ENCODE measurements around the gene PIK3R6. TPM values are rescaled to one million over a fixed set of nuclear protein-coding genes. Genes with fewer than 3 reads are reported as not detected.

The PIK3R6 gene
- polyA plus RNA-seq, 1 donor (not counting 4 experiments of a cell fraction or from before 2014, with no cell fraction given) = 0.03 TPM

- Histone ChIP-seq H3K79me2 (ENCODE audit: control insufficient read depth, insufficient read depth, low read length) (no peaks in the 10 kb centered on the region), H3K27me3 (ENCODE audit: control insufficient read depth, extremely low read depth, insufficient read depth, low read length) (no peaks in the 10 kb centered on the region), H3K9ac (ENCODE audit: control insufficient read depth, extremely low read depth, insufficient read depth, low read length) (no peak overlapping the region), H3K9me1 (ENCODE audit: control insufficient read depth, extremely low read depth, insufficient read depth, low read length) (no peaks in the 10 kb centered on the region), H3K9me3 (ENCODE audit: control insufficient read depth, low read depth, low read length) (no peaks in the 10 kb centered on the region), H2AFZ (ENCODE audit: control insufficient read depth, low read length) (no peak overlapping the region), H3K36me3 (ENCODE audit: control insufficient read depth in 2 of 2, extremely low read depth in 1 of 2, insufficient read depth in 2 of 2, low read length in 2 of 2) (no peaks in the 10 kb centered on the region), H4K20me1 (ENCODE audit: control insufficient read depth, extremely low read depth, insufficient read depth, low read length) (no peaks in the 10 kb centered on the region), H3K27ac (ENCODE audit: control insufficient read depth, insufficient read depth, low read length) (no peak overlapping the region), H3K4me1 (ENCODE audit: control insufficient read depth, extremely low read depth, insufficient read depth, low read length) (no peaks in the 10 kb centered on the region), H3K4me2 (ENCODE audit: control insufficient read depth, extremely low read depth, insufficient read depth, low read depth, low read length) (no peak overlapping the region), H3K4me3 (ENCODE audit: control insufficient read depth in 2 of 3, extremely low read depth in 1 of 3, insufficient read depth in 2 of 3, low read depth in 1 of 3, low read length in 3 of 3) (no peak overlapping the region)
- dilution Hi-C loops (cut with MboI; ENCODE audit: extremely low pct_ligation_motif_present, low sequenced_read_pairs) = no loop called here
- FAIRE-seq = no peak
- DNase-seq (ENCODE audit: low read depth, low spot score) = no peak
- no peak for TF ChIP-seq CTCF (optimal IDR thresholded peaks at IDR 0.05 in 1 of 3, IDR thresholded peaks at IDR 0.05 in 1 of 3, conservative IDR thresholded peaks at IDR 0.05 in 1 of 3; ENCODE audit: extremely low read depth in 1 of 3, insufficient read depth in 2 of 3, low read length in 3 of 3)
- TF ChIP-seq EZH2 (IDR thresholded peaks at IDR 0.05; ENCODE audit: low read length) = no peak
Measured at GRCh38 chr17:8868529-8868951, 1.1 kb upstream of the PIK3R6 start.

GRCh38 chr17:8868092-8868491 is 618 bp upstream of the PIK3R6 start:
- no peaks in the 10 kb centered on the region for H3K27me3 ChIP-seq (ENCODE audit: control insufficient read depth, extremely low read depth, insufficient read depth, low read length)
- no peaks in the 10 kb centered on the region for H3K36me3 ChIP-seq (ENCODE audit: control insufficient read depth in 2 of 2, extremely low read depth in 1 of 2, insufficient read depth in 2 of 2, low read length in 2 of 2)
- H3K9me3 ChIP-seq (ENCODE audit: control insufficient read depth, low read depth, low read length) = no peaks in the 10 kb centered on the region
- H3K27ac ChIP-seq (ENCODE audit: control insufficient read depth, insufficient read depth, low read length) = no peak overlapping the region
- H3K9ac ChIP-seq (ENCODE audit: control insufficient read depth, extremely low read depth, insufficient read depth, low read length) = no peak overlapping the region
- no peaks in the 10 kb centered on the region for H4K20me1 ChIP-seq (ENCODE audit: control insufficient read depth, extremely low read depth, insufficient read depth, low read length)
- H3K79me2 ChIP-seq (ENCODE audit: control insufficient read depth, insufficient read depth, low read length) = no peaks in the 10 kb centered on the region
- TF ChIP-seq EZH2 (IDR thresholded peaks at IDR 0.05; ENCODE audit: low read length) (no peak), CTCF (optimal IDR thresholded peaks at IDR 0.05 in 1 of 3, IDR thresholded peaks at IDR 0.05 in 1 of 3, conservative IDR thresholded peaks at IDR 0.05 in 1 of 3; ENCODE audit: extremely low read depth in 1 of 3, insufficient read depth in 2 of 3, low read length in 3 of 3) (no peak)
- H3K4me1 ChIP-seq (ENCODE audit: control insufficient read depth, extremely low read depth, insufficient read depth, low read length) = no peaks in the 10 kb centered on the region
- no peak overlapping the region for H3K4me3 ChIP-seq (ENCODE audit: control insufficient read depth in 2 of 3, extremely low read depth in 1 of 3, insufficient read depth in 2 of 3, low read depth in 1 of 3, low read length in 3 of 3)
- DNase-seq (ENCODE audit: low read depth, low spot score) (no peak), FAIRE-seq (no peak)
- dilution Hi-C loops (cut with MboI; ENCODE audit: extremely low pct_ligation_motif_present, low sequenced_read_pairs) = no loop called here
- H3K9me1 ChIP-seq (ENCODE audit: control insufficient read depth, extremely low read depth, insufficient read depth, low read length) = no peaks in the 10 kb centered on the region
- no peak overlapping the region for H2AFZ ChIP-seq (ENCODE audit: control insufficient read depth, low read length)
- no peak overlapping the region for H3K4me2 ChIP-seq (ENCODE audit: control insufficient read depth, extremely low read depth, insufficient read depth, low read depth, low read length)
